ENCODE results near the gene MSH5. TPM values are rescaled to one million over a fixed set of nuclear protein-coding genes. Genes with fewer than 3 reads are reported as not detected.
A peak's percentile ranks its signal among the peaks of the same experiment; 100 is the strongest.

The MSH5 gene
- total and polyA plus RNA-seq, 2 donors (not counting 1 experiment from before 2014, with no cell fraction given), result 4.3 to 6.0 TPM

DNA sequence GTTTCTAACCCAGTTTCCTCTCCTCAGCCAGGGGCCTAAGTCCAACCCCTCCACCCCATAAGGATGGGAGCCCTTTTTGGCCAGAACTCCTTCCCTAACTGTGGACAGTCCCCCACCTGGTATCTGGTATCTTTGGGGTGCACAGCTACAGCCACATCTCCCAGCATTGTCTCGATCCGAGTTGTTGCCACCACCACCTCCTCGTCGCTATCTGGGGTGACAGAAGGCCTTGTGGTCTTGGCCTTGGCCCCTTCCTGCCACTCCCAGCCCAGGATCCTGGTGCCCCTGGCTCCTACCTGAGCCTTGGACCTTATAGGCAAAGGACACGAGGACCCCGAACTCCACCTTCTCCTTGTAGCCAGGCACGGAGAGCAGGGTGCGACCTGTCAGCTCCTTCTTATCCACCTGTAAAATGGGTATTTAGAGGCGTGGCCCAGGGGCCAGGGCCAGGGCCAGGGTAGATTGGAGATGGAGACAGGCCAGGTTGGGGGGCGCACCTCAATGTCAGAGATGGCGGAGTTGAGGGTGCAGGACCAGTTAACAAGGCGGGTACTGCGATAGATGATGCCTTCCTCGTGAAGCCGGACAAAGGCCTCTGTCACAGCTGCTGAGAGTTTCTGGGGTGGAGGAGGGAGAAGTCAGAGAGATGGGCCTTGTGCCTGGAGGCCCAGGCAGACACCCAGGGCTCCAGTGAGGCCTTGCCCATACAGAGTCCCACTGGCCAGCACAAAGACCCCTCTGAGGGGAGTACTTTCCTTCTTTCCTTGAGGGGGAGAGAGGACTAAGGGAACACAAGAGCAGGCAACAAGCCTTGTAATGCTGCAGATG is 44.5 kb downstream of the MSH5 start:
- Histone ChIP-seq H3K4me1 (ENCODE audit: control insufficient read depth, extremely low read depth, insufficient read depth, low read length) (no peaks in the 10 kb centered on the region), H3K79me2 (ENCODE audit: control insufficient read depth, insufficient read depth, low read length) (no peaks in the 10 kb centered on the region), H2AFZ (ENCODE audit: low read length) (no peak overlapping the region), H3K9ac (ENCODE audit: insufficient read depth, low read length) (no peak overlapping the region), H3K4me2 (ENCODE audit: extremely low read depth, insufficient read depth, low read length) (no peak overlapping the region), H3K4me3 (replicated peaks in 1 of 4; ENCODE audit: control extremely low read depth in 1 of 4, insufficient read depth in 1 of 4, low read depth in 3 of 4, low read length in 4 of 4) (no peak overlapping the region), H3K36me3 (ENCODE audit: control insufficient read depth, insufficient read depth, low read length) (peaks cover 23% of the 10 kb centered on the region), H3K9me3 (ENCODE audit: control insufficient read depth, insufficient read depth, low read depth, low read length) (no peaks in the 10 kb centered on the region), H3K27ac (ENCODE audit: insufficient read depth, low read length) (no peak overlapping the region), H4K20me1 (ENCODE audit: control insufficient read depth, extremely low read depth, insufficient read depth, low read length) (no peaks in the 10 kb centered on the region), H3K27me3 (ENCODE audit: control insufficient read depth, insufficient read depth, low read length) (no peaks in the 10 kb centered on the region)
- DNase-seq (ENCODE audit: low read depth in 2 of 2), result no peak
- no peak for TF ChIP-seq CTCF (conservative IDR thresholded peaks at IDR 0.05 in 1 of 2, IDR thresholded peaks at IDR 0.05 in 1 of 2; ENCODE audit: low read depth in 1 of 2, low read length in 2 of 2)
- no peak for TF ChIP-seq EZH2 (IDR thresholded peaks at IDR 0.05; ENCODE audit: low read length, missing control alignments)

GRCh38 chr6:31785475-31785874 is 45.7 kb downstream of the MSH5 start:
- Histone ChIP-seq H4K20me1 (ENCODE audit: control insufficient read depth, extremely low read depth, insufficient read depth, low read length) (no peaks in the 10 kb centered on the region), H2AFZ (ENCODE audit: low read length) (no peak overlapping the region), H3K4me2 (ENCODE audit: extremely low read depth, insufficient read depth, low read length) (no peak overlapping the region), H3K36me3 (ENCODE audit: control insufficient read depth, insufficient read depth, low read length) (peaks cover 24% of the 10 kb centered on the region), H3K4me3 (replicated peaks in 1 of 4; ENCODE audit: control extremely low read depth in 1 of 4, insufficient read depth in 1 of 4, low read depth in 3 of 4, low read length in 4 of 4) (no peak overlapping the region), H3K9ac (ENCODE audit: insufficient read depth, low read length) (no peak overlapping the region), H3K27me3 (ENCODE audit: control insufficient read depth, insufficient read depth, low read length) (no peaks in the 10 kb centered on the region), H3K79me2 (ENCODE audit: control insufficient read depth, insufficient read depth, low read length) (no peaks in the 10 kb centered on the region), H3K9me3 (ENCODE audit: control insufficient read depth, insufficient read depth, low read depth, low read length) (no peaks in the 10 kb centered on the region), H3K27ac (ENCODE audit: insufficient read depth, low read length) (no peak overlapping the region), H3K4me1 (ENCODE audit: control insufficient read depth, extremely low read depth, insufficient read depth, low read length) (no peaks in the 10 kb centered on the region)
- no peak for TF ChIP-seq CTCF (conservative IDR thresholded peaks at IDR 0.05 in 1 of 2, IDR thresholded peaks at IDR 0.05 in 1 of 2; ENCODE audit: low read depth in 1 of 2, low read length in 2 of 2)
- no peak for TF ChIP-seq EZH2 (IDR thresholded peaks at IDR 0.05; ENCODE audit: low read length, missing control alignments)
- DNase-seq (ENCODE audit: low read depth in 2 of 2), result no peak

DNA sequence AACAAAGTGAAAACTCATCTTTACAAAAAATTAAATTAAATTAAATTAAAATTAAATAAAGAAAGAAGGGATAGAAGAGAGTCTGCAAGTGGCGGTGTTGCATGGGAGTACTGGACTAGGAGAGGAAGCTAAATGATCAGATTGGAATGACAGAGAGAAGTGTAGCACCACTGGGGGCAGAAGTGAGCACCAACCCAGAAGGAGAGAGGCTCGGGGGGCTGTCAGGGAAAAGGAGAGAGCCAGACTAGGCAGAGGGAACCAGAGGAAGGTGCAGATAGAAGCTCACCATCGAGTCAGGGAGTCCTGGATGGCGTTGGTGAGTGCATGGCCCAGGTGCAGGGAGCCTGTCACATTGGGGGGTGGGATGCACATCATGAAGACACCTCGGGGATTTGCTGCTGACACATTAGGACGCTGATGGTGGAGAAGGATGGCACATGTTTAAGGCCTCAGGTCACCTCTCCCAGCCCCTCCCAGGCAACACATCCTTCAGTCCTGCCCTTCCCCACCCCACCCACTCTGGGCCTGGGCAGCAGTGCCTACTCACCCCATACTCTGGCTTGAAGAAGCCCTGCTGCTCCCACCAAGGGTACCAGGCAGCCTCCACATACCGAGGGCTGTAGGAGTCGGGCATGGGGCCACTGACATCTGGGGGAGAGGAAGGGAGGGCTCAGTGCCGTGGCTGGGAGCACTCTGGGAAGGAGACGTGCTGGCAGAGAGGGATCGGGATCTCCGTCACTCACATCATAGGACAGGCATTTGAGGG is 51.7 kb downstream of the MSH5 start:
- peak; percentile 22 to 54 for DNase-seq (ENCODE audit: low read depth in 2 of 2)
- no peak for TF ChIP-seq EZH2 (IDR thresholded peaks at IDR 0.05; ENCODE audit: low read length, missing control alignments)
- peak; percentile 64 to 80 for TF ChIP-seq CTCF (conservative IDR thresholded peaks at IDR 0.05 in 1 of 2, IDR thresholded peaks at IDR 0.05 in 1 of 2; ENCODE audit: low read depth in 1 of 2, low read length in 2 of 2)

More for the DNA sequence above, 51.7 kb downstream of the MSH5 start:
- H3K36me3 ChIP-seq (ENCODE audit: control insufficient read depth, insufficient read depth, low read length), result peaks cover 4% of the 10 kb centered on the region
- no peak overlapping the region for H2AFZ ChIP-seq (ENCODE audit: low read length)
- no peaks in the 10 kb centered on the region for H4K20me1 ChIP-seq (ENCODE audit: control insufficient read depth, extremely low read depth, insufficient read depth, low read length)
- no peak overlapping the region for H3K9ac ChIP-seq (ENCODE audit: insufficient read depth, low read length)
- no peaks in the 10 kb centered on the region for H3K9me3 ChIP-seq (ENCODE audit: control insufficient read depth, insufficient read depth, low read depth, low read length)
- H3K79me2 ChIP-seq (ENCODE audit: control insufficient read depth, insufficient read depth, low read length), result peaks cover 20% of the 10 kb centered on the region
- no peak overlapping the region for H3K4me2 ChIP-seq (ENCODE audit: extremely low read depth, insufficient read depth, low read length)
- no peaks in the 10 kb centered on the region for H3K4me1 ChIP-seq (ENCODE audit: control insufficient read depth, extremely low read depth, insufficient read depth, low read length)
- H3K27me3 ChIP-seq (ENCODE audit: control insufficient read depth, insufficient read depth, low read length), result no peaks in the 10 kb centered on the region
- H3K4me3 ChIP-seq (replicated peaks in 1 of 4; ENCODE audit: control extremely low read depth in 1 of 4, insufficient read depth in 1 of 4, low read depth in 3 of 4, low read length in 4 of 4), result no peak overlapping the region
- H3K27ac ChIP-seq (ENCODE audit: insufficient read depth, low read length), result no peak overlapping the region

Measured in fibroblast of lung (primary cell).